Measurements from ENCODE around the gene PCDH9.

DNA sequence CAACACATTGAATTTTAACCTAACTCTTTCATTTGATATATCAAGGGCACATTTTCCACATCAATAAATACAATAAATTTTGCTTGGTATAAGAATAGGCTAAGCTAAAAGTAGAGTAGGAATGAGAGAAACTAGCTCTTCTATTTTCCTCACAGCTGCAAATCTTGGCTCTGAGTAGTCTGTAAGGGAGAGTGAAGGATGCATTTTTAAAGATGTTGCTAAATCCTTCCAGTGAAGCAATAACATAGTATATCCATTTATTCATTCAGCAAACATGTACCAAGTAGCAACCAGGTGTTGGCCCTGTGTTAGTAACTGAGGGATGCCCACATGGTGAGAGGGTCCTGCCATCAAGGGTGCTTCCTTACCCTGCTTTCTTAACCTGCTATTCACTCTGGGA is 799.9 kb downstream of the PCDH9 start:
- TF ChIP-seq, protein P1, sequence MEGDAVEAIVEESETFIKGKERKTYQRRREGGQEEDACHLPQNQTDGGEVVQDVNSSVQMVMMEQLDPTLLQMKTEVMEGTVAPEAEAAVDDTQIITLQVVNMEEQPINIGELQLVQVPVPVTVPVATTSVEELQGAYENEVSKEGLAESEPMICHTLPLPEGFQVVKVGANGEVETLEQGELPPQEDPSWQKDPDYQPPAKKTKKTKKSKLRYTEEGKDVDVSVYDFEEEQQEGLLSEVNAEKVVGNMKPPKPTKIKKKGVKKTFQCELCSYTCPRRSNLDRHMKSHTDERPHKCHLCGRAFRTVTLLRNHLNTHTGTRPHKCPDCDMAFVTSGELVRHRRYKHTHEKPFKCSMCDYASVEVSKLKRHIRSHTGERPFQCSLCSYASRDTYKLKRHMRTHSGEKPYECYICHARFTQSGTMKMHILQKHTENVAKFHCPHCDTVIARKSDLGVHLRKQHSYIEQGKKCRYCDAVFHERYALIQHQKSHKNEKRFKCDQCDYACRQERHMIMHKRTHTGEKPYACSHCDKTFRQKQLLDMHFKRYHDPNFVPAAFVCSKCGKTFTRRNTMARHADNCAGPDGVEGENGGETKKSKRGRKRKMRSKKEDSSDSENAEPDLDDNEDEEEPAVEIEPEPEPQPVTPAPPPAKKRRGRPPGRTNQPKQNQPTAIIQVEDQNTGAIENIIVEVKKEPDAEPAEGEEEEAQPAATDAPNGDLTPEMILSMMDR (IDR thresholded peaks at IDR 0.05) = no peak
- TF ChIP-seq POLR2A (IDR thresholded peaks at IDR 0.05) (no peak), POLR2AphosphoS5 (IDR thresholded peaks at IDR 0.05) (no peak)

All from suprapubic skin (tissue), 4 donors.